Measurements from ENCODE around the gene STX18.

DNA sequence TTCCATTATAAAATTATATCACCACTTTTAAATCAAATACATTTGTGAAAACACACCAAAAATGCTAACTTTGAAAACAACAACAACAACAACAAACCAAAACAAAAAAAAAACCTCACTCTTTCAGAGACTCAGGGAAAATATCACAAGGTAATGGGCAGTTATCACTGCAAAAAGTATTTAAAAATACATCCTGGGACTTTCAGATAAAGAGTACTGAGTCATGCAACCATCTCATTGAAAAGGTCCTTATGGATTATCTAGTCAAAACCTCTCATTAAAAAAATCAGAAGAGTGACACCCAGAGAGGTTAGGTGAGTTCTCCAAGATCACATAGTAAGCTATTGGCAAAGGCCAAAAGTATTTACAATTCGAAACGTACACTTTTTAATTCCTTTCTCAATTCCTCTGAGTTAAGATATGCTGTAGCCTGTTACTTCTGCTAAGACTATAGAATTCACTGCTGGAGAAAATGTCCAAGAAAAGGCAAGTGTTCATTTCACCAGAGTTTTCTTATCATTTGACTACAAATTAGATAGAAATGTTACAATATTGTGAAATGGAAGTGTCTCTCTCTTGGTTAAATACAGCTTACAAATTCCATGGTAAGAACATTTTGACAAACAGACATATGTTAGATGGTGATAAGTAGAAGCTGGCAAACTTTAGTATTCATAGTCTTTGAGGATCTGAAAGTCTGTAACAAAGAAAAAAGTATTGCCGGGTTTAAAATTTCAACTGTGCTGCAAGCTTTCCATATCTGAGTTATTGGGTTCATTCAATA is 9.3 kb downstream of the STX18 start:
- TF ChIP-seq, protein P1, sequence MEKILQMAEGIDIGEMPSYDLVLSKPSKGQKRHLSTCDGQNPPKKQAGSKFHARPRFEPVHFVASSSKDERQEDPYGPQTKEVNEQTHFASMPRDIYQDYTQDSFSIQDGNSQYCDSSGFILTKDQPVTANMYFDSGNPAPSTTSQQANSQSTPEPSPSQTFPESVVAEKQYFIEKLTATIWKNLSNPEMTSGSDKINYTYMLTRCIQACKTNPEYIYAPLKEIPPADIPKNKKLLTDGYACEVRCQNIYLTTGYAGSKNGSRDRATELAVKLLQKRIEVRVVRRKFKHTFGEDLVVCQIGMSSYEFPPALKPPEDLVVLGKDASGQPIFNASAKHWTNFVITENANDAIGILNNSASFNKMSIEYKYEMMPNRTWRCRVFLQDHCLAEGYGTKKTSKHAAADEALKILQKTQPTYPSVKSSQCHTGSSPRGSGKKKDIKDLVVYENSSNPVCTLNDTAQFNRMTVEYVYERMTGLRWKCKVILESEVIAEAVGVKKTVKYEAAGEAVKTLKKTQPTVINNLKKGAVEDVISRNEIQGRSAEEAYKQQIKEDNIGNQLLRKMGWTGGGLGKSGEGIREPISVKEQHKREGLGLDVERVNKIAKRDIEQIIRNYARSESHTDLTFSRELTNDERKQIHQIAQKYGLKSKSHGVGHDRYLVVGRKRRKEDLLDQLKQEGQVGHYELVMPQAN (conservative IDR thresholded peaks at IDR 0.05) = no peak
- TF ChIP-seq, protein P2, sequence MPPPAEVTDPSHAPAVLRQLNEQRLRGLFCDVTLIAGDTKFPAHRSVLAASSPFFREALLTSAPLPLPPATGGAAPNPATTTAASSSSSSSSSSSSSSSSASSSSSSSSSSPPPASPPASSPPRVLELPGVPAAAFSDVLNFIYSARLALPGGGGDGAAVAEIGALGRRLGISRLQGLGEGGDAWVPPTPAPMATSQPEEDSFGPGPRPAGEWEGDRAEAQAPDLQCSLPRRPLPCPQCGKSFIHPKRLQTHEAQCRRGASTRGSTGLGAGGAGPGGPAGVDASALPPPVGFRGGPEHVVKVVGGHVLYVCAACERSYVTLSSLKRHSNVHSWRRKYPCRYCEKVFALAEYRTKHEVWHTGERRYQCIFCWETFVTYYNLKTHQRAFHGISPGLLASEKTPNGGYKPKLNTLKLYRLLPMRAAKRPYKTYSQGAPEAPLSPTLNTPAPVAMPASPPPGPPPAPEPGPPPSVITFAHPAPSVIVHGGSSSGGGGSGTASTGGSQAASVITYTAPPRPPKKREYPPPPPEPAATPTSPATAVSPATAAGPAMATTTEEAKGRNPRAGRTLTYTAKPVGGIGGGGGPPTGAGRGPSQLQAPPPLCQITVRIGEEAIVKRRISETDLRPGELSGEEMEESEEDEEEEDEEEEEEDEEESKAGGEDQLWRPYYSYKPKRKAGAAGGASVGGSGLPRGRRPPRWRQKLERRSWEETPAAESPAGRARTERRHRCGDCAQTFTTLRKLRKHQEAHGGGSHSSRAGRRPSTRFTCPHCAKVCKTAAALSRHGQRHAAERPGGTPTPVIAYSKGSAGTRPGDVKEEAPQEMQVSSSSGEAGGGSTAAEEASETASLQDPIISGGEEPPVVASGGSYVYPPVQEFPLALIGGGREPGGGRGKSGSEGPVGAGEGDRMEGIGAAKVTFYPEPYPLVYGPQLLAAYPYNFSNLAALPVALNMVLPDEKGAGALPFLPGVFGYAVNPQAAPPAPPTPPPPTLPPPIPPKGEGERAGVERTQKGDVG (CRISPR knock-in tag; IDR thresholded peaks at IDR 0.05) = no peak
- TF ChIP-seq MYC (IDR thresholded peaks at IDR 0.05; ENCODE audit: insufficient read depth, insufficient read length, insufficient replicate concordance, low read length, severe bottlenecking) = no peak
- no peak for TF ChIP-seq NFYB (IDR thresholded peaks at IDR 0.05; ENCODE audit: insufficient read depth, low read depth, low read length)
- TF ChIP-seq ZNF274 (IDR thresholded peaks at IDR 0.05; ENCODE audit: insufficient read depth, insufficient read length) = no peak
- TF ChIP-seq, protein P3, sequence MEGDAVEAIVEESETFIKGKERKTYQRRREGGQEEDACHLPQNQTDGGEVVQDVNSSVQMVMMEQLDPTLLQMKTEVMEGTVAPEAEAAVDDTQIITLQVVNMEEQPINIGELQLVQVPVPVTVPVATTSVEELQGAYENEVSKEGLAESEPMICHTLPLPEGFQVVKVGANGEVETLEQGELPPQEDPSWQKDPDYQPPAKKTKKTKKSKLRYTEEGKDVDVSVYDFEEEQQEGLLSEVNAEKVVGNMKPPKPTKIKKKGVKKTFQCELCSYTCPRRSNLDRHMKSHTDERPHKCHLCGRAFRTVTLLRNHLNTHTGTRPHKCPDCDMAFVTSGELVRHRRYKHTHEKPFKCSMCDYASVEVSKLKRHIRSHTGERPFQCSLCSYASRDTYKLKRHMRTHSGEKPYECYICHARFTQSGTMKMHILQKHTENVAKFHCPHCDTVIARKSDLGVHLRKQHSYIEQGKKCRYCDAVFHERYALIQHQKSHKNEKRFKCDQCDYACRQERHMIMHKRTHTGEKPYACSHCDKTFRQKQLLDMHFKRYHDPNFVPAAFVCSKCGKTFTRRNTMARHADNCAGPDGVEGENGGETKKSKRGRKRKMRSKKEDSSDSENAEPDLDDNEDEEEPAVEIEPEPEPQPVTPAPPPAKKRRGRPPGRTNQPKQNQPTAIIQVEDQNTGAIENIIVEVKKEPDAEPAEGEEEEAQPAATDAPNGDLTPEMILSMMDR (IDR thresholded peaks at IDR 0.05 in 2 of 3, conservative IDR thresholded peaks at IDR 0.05 in 1 of 3; ENCODE audit: control insufficient read depth in 2 of 3, extremely low read depth in 1 of 3, insufficient read depth in 1 of 3, low read depth in 3 of 3, low read length in 3 of 3) = no peak
- TF ChIP-seq SREBF2 (IDR thresholded peaks at IDR 0.05; ENCODE audit: low read length) = no peak
- no peak for TF ChIP-seq RCOR1 (conservative IDR thresholded peaks at IDR 0.05; ENCODE audit: low read depth, low read length)
- TF ChIP-seq, protein P4, sequence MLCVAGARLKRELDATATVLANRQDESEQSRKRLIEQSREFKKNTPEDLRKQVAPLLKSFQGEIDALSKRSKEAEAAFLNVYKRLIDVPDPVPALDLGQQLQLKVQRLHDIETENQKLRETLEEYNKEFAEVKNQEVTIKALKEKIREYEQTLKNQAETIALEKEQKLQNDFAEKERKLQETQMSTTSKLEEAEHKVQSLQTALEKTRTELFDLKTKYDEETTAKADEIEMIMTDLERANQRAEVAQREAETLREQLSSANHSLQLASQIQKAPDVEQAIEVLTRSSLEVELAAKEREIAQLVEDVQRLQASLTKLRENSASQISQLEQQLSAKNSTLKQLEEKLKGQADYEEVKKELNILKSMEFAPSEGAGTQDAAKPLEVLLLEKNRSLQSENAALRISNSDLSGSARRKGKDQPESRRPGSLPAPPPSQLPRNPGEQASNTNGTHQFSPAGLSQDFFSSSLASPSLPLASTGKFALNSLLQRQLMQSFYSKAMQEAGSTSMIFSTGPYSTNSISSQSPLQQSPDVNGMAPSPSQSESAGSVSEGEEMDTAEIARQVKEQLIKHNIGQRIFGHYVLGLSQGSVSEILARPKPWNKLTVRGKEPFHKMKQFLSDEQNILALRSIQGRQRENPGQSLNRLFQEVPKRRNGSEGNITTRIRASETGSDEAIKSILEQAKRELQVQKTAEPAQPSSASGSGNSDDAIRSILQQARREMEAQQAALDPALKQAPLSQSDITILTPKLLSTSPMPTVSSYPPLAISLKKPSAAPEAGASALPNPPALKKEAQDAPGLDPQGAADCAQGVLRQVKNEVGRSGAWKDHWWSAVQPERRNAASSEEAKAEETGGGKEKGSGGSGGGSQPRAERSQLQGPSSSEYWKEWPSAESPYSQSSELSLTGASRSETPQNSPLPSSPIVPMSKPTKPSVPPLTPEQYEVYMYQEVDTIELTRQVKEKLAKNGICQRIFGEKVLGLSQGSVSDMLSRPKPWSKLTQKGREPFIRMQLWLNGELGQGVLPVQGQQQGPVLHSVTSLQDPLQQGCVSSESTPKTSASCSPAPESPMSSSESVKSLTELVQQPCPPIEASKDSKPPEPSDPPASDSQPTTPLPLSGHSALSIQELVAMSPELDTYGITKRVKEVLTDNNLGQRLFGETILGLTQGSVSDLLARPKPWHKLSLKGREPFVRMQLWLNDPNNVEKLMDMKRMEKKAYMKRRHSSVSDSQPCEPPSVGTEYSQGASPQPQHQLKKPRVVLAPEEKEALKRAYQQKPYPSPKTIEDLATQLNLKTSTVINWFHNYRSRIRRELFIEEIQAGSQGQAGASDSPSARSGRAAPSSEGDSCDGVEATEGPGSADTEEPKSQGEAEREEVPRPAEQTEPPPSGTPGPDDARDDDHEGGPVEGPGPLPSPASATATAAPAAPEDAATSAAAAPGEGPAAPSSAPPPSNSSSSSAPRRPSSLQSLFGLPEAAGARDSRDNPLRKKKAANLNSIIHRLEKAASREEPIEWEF (IDR thresholded peaks at IDR 0.05; ENCODE audit: insufficient replicate concordance, low read depth, low read length) = no peak
- no peak for TF ChIP-seq POLR2A (IDR thresholded peaks at IDR 0.05; ENCODE audit: low read depth, low read length)
- TF ChIP-seq NR2C2 (IDR thresholded peaks at IDR 0.05; ENCODE audit: borderline replicate concordance, control insufficient read depth, insufficient read length, low read depth) = no peak
- TF ChIP-seq, protein P5, sequence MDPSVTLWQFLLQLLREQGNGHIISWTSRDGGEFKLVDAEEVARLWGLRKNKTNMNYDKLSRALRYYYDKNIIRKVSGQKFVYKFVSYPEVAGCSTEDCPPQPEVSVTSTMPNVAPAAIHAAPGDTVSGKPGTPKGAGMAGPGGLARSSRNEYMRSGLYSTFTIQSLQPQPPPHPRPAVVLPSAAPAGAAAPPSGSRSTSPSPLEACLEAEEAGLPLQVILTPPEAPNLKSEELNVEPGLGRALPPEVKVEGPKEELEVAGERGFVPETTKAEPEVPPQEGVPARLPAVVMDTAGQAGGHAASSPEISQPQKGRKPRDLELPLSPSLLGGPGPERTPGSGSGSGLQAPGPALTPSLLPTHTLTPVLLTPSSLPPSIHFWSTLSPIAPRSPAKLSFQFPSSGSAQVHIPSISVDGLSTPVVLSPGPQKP (IDR thresholded peaks at IDR 0.05; ENCODE audit: low read depth, low read length) = no peak
